Measurements from ENCODE around the gene PTPRD.

PTPRD gene

DNA sequence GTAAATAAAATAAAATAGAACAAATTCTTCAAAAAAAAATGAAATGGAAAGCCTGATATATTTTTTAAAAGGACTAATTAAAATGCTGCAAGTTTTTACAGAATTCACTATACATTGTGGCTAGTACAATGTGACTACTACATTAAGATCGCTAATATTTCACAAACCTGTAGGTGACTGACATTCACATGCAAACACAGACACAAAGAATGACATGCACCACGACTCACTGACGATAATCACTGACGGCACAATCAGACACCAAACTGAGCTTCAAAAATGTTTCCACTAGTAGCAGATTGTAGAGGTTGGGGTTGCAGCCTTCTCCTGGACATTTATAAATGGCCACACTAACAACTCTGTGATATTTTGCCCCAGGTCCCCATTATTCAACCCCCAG lies 2175.5 kb downstream of the PTPRD start:
- DNase-seq = no peak

DNA sequence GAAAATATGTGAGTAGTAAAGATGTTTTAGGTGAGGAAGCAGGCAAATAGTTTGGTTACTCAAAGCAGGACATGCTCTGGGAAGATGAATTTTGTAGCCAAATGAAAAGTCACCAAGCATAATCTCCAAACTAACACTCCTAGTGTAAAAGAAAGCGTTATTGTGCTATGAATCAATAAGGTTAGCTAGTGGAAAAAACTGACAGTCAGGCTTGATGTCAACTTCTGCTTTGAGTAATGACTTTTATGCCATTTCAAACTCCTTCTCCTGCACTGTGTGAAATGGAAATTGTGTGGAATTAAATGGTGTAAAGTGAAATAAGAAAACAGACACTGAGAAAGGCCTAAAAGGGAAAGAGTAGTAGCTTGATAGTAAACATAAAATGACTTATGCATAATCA lies 2176.0 kb downstream of the PTPRD start:
- DNase-seq = no peak

DNA sequence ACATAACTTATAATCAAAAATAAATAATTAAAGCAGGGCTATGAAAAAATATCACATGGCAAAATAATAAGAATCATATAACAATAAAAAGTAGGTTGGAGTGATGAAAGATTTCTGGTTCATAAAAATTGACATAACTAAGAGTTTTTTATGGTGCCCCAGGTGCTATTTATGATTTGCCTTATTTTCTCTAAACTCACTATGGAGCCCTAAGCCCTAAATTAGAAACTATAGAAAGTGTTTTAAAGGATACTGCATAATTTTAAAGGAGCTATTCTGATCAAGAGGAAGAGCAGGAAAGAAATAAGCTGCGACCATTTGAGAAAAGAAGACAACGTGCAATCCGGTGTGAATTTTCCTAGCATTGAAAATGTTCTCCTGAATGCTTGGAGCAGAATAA lies 2178.2 kb downstream of the PTPRD start:
- DNase-seq = no peak

DNA sequence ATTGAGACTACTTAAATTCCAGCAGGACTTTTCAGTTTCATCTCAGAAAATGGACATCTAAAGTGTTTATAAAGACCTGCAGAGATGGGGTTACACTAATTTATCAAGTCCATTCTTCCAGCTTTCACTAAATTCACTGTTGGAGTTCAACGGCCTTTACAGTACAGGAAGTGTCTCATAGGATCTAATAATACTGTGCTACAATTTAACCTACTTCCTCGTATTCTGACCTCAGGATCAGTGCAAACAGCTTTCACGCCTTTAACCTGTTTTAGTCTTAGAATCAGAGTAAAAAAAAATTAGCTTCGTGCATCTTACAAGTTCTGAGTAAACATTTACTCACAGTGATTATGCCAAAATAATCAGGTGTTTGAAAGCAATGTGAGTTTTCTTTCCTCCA lies 2180.6 kb downstream of the PTPRD start:
- no peak for DNase-seq

DNA sequence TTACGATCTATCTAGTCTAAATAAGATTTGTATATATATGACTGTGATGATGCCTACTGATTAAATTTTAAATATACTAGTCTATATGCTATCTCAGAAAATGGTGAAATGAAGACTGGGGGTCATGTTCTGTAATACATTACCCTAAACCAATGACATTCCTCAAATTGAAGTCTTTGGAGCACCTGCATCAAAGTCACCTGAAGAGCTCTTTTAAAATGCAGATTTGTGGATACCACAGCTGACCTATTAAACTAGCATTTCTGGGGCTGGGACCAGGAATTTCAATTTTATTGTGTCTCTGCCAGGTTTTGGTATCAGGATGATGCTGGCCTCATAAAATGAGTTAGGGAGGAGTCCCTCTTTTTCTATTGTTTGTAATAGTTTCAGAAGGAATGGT lies 2181.3 kb downstream of the PTPRD start:
- DNase-seq = no peak

DNA sequence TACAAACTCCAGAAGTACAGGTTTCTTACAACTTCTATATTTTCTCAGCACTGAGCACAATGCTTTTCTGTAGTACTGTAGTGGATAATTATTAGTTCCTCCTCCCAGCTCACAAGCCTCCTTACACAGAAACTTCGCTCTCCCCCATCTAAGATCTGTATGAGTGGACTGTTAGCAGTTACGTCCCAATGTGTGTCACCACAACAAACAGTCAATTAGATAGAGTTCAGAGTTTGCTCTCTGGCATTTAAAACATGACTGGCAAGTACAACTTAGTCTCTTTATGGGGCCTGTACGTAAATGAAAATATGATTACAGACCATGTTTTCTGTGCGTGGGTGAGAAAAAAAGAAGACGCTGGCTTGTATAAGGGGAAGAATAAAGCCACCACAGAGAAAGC lies 2181.9 kb downstream of the PTPRD start:
- DNase-seq = no peak

DNA sequence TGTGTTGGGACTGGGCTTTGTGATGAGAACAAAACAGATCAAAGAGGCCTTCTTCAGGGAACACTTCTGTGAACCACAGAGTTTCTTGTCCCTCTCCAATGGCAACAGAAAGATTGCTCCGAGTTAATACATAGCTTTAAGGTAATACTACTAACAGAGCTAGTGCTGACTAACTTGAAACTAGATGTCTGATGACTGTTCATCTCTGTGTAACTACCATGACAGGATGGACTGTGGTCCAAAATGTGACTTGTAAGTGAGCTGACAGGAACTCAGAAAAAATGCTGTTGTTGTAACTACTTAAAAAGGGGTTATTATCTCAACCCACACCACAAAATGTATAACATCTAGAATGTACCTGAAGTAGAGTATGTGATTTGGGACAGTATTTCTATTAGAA lies 2183.0 kb downstream of the PTPRD start:
- no peak for DNase-seq

DNA sequence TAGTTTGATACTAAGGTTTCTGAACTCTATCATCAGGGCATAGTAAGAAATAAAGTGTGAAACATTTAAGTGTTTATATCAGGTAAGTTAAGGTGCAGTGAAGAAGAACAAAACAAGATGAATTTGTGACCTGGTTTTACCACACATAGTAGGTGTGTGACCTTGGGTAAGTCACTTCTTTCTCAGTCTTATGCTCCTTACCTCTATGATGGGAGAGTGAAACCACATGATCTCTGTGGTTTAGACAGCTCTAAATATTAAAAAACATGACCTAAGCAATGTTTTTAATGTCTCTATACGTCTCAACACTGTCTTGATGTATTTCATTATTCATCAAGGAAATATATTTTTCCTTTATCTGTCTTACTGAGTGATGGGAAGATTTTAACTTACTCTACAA lies 2183.6 kb downstream of the PTPRD start:
- DNase-seq = no peak

DNA sequence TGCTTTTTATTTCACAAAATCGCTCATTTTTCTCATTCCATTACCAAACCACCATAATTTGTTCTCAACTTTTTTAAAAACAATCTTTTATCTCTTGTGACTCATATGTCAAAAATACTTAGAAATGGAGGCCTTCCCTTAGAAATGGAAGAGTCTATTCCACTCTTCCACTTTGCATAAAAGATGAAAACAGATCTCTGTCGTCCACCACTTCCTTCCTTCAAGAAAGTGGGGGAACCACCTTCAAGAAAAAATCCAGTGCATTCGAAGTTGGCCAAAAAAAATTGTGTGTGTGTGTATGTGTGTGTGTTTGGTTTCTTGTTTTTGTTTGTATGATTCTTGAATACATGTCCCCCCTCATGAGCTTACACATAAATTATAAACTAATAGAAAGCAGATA lies 2184.4 kb downstream of the PTPRD start:
- DNase-seq = no peak

DNA sequence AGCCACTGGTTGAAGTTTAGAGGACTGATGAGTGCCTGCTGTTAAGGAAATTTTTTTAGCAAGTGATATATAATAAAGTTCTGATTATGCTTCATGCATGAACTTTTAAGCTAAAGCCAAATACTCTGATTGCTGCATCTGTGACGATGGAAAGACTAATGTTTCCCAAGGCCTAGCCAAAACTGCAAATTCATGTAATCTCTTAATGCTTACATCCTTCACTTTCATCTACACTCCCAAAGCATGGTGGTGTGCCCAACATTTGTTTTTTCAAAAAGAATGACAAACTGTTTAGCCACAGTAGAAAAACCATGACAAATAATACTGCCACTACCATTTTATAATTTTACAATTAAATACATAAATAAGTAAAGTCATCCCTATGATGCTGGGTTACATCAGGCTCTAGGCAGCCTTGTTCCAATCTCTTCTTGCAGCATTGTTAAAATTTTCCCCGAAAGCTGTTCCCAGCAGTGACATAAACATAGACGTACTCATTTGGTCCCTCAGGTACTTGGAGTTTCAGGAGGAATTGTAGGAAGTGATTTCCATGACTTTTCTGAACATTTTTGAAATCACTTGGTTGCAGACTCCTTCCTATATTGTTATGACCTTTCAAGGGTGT lies 2187.9 kb downstream of the PTPRD start:
- DNase-seq = no peak

DNA sequence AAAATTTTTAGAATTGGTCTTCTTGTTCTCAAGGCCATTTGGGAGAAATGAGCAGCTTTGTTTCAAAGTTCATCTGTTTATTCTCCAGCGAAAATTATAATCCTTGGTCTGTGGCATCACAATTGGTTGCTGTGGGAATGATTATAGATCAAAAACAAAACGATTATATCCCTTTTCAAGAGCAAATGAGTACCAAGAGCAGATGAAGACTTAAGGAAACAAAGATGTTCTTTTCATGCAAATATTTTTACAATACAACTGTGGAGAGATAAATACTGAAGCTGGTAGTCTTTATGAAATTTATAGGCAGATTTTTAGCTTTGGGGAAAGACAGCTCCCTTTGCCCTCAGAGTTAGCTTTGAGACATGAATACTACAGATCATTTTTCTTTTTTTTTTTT lies 2192.4 kb downstream of the PTPRD start:
- DNase-seq = no peak

DNA sequence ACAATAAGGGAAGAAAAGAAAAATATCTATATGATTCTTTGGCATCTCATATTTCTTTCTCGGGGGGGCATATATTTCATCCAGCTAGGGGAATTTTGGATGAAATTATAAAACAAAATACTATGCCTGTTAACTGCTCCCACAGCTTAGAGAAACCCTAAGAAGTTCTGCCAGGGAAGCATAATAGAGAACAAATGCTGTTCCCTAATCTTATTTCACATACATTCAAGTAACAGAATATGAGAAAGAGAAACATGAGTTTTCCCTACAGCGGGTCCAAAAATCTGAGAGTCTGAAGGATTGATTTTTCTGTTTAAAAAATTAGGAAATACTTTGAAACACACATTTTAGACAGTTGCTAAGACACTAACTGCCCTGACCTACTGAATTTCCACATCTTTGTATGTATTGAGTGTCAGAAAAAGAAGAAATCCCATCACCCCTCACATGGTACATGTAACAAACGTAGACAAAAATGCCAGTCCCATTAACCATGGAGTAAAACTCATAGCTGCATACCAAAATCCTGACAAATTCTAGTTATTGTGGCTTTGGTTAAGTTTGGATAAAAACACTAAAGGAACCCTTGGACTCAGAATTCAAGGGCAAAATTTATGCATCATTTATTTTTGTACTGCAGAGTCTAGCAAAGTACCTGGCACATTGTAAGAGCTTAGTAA lies 2193.1 kb downstream of the PTPRD start:
- no peak for DNase-seq

DNA sequence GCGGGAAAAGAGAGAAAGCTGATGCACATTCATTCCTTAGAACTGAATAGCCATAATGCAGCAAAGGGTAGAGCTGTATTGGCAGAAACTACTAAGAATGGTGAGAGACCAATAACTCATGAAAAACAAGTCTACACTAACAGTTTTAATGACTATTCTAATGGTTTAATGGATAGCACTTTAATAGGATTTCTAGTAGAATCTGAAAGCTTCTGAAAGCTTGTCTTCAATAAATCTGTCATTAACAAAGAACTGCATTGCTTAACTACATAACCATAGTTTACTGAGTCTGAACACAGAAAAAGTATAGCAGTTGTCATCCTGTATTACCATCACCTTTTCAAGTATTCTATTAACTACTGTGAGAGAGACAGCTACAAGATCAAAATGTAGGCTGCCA lies 2195.5 kb downstream of the PTPRD start:
- DNase-seq = no peak

DNA sequence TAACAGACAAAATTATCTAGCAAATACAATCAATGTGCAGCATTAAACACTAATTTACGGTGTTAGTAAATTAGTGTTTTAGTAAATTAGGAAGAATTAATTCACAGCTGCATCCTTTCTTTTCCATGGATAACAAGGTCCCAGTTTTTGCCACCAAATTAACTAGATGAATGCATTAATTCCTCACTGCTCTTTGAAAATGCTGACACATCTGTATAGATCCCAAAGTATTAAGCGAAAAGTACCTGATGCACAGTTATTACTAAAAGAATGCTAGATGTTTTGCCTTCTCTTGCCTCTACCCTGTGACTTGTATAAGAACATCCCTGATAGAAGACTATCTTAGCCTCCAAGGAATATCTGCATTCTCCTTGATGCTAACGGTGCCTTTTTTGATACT lies 2200.5 kb downstream of the PTPRD start:
- no peak for DNase-seq

DNA sequence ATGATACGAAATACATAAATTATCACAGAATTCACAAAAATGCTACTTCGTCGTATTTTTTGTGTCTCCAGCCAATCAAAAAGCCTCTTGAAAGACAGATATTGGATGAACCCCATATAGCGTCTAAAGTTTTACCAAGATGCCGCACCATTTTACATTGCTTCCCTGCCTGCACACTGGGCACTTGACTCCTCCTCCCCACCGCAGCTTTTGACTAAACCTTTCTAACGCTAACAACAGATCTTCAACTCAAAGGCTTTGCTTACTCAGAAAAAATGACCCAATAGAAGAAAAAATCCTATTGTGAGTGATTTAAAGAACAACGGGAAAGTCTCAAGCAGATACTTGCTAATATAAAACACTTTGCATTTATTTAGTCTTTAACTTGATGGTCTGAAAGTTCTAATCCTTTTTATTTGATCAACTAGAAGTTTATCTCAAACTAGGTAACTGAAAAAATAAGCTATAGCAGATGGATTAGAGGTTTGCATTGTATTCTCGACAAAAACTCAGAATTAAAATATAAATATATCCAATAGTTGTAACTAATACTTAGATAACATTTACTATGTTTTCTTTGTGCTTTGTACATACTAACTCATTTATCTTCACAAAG lies 2204.1 kb downstream of the PTPRD start:
- DNase-seq = no peak

DNA sequence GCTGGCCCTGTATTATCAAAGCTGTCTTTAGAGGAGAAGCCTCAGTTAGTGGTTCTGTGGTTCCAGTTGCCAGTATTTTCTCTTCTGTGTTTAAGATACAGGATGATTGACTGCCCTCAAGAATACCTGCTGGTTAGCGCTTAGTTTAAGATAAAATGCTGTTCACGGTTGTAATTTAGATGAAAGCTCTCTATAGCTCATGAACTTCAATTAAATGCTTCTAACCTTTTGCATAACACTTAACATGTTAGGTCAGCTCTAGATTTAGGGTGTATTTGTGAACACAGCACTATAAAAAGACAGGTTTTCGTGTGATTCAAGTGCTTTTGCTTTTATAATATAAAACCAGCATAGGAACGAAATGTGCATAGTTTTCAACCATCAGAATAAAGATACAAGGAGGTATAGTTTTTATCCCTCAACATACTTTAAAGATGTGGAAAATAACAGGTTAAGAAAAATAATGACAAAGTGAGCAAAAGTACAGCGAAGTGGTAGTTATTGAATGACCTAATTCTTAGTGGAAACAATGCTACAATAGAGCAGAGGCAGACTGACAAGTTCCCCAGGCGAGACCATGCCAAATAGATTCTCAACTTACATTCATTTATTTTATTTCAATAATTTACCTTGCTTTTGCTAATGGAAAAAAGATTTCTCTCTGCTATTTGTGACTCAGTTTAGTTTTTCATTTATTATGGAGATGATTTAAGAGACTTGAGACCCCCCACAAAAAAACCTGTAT lies 2210.7 kb downstream of the PTPRD start:
- no peak for DNase-seq

DNA sequence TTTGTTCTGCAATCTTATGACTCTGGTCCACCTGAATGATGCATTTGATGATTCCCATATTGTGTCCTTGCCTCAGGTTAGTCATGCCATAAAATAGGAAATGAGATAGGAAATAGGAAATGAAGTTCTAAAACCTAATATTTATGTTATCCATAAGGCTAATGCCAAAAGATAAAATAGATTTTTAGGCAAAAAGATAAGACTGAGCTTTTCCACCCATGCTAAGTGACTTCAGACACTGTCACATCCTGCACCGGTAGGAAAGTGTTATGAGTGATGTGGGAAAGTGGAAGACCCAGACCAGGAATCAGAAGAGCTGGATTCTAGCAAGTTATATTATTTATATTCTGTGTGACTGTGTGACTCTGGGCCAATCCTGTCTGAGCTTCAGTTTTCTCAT lies 2212.4 kb downstream of the PTPRD start:
- DNase-seq = no peak

DNA sequence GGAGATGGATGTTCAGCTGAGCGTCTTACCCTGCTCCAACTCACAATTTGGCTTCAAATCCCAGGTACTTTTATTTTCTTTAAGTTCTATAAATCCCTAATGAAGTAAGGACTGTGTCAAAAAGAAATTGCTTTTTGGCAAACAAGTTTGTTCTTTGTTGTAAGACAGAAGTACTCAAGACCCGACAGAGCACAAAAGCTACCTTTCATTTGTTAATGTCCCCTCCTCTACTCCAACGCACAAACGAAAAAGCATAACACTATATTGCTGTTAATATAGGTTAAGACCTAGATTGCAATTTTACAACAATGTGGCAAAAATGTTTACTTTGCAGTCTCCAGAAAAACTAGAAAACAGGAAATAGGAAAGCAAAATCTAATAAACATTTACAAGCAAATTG lies 2217.8 kb downstream of the PTPRD start:
- no peak for DNase-seq

DNA sequence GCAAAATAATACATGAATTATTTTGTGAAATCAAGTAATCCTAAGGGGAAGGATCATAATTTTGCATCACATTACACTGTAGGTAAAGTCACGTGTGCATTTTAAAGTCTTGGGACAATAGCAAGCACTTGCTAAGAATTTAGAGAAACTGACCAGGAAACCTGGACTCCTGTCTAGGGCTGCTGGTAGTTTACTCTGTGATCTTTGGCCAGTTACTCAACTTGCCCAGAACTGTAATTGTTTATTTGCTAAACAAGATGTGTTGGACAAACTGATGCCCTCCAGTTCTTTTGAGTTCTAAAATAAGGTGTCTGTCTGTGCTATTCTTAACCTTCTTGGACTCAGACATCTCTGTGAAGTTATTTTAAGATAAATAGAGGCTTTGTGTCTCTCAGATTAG lies 2218.5 kb downstream of the PTPRD start:
- DNase-seq = no peak

DNA sequence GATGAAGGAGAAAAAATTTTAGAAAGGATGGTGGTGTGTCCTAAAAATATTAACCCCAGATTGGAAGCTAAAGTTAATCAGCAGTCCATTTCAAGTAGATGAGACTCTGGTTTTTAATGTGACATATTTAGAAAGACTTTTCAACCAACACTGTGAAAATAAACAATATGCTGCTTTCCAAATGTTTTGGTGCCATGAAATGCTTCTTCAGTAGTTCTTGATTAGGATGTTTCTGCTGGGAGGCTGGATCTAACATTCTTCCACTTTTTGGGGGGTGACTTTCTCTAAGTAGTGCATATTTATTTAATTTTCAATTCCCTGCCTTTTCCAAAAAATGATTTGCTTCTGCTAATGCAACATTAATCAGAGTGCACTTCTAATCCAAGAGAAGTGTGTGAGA lies 2219.9 kb downstream of the PTPRD start:
- DNase-seq = no peak

DNA sequence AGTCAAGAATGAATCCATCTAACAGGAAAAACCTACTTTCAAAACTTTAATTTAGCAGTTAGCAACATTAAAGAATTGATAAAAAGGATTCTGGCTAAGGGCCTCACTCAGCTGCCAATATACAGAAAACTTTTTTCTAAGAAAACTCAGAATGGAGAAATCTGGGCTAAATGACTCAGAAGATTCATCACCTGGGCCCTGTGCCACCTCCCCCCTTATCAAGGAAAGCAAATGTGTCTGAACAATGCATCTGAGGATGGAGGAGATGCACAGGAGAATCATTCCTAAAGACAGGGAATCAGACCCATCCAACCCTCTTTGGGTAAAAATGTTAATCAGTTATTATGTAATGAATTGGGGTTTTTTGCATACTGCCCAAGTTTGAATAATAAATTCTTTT lies 2221.2 kb downstream of the PTPRD start:
- DNase-seq = no peak

DNA sequence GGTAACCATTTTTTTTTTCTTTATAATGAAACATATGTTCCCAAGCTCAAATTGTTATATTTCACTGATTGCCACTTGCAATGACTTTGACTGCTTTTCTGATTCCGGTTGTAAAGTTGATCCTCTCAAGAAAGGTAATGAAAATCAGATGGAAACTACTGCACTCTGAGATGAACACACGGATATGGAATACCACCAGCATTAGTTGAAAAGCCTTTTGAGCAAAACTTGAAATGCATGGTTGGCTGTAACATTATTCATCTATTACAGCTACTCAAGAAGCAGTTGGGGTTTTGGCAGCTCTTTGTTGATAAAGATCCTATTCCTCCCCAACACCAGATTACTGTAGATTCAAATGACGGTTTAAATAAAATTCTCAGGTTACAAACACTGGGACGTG lies 2221.7 kb downstream of the PTPRD start:
- no peak for DNase-seq

DNA sequence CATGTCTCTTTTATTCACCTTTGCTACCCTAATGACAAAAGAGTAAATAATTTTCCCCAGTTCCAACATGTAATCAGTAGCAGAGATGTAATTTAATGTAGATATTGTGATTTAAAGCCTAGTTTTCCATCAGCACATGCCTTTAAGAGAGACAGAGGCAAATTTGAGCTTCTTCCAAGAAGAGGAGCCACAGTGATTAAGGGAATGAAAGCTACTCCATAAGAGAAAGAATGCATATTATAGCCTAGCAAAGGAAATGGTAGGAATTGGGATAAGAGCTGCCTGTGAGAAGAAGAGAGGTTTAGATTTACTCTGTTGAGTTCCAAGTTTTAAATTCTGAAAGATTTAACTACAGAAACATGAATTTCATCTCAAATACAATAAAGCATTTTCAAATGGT lies 2222.2 kb downstream of the PTPRD start:
- DNase-seq = no peak

DNA sequence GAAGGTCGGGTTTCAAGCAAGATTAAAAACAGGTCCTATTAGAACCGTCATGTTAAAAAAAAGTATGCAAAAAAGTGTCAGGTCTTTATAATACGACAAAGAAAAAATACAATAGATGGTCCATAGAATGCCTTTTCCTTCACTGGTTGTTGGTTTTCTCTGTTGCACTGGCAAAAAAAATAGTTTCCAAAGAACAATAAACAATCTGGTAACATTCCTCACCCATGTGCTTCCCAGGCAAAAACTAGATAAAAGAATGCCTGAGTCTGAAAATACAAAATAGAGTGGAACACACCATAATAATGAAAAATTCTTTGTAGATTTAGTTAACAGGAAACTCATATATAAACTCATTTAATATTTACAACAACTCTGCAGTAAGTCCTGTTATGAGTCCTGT lies 2223.3 kb downstream of the PTPRD start:
- no peak for DNase-seq

Measured in activated naive CD4-positive, alpha-beta T cell treated with anti-CD3 and anti-CD28 coated beads, Interleukin-2, amount 50 U/mL, for 16 hours (primary cell).